Nephron progenitor cell (in vitro differentiated cells): ENCODE data around the gene PROS1.

ENCODE experiments used
- DNase-seq: peaks from one replicate; pipeline ENCODE4 v3.0.0; 2021
- H3K27ac Mint-ChIP-seq: 2 replicates; pipeline ENCODE4 v1.8.0; 2021; ENCODE audit warnings: mild to moderate bottlenecking, moderate library complexity, mixed read lengths
- H3K27me3 Mint-ChIP-seq: 2 replicates; pipeline ENCODE4 v1.8.0; 2021; ENCODE audit warnings: mild to moderate bottlenecking, low read depth, mixed read lengths; ENCODE audit not compliant: poor library complexity
- H3K36me3 Mint-ChIP-seq: 2 replicates; pipeline ENCODE4 v1.8.0; 2021; ENCODE audit warnings: low read depth, mixed read lengths
- H3K4me1 Mint-ChIP-seq: 2 replicates; pipeline ENCODE4 v1.8.0; 2021; ENCODE audit warnings: mixed read lengths
- H3K4me3 Mint-ChIP-seq: 2 replicates; pipeline ENCODE4 v1.8.0; 2021; ENCODE audit warnings: mild to moderate bottlenecking, moderate library complexity, mixed read lengths
- H3K9me3 Mint-ChIP-seq: 2 replicates; pipeline ENCODE4 v1.8.0; 2021; ENCODE audit warnings: mild to moderate bottlenecking, moderate library complexity, mixed read lengths
- TF ChIP-seq, protein P1 (sequence below): fragments of 200-600 bp; sonication (generic); IDR thresholded peaks from 2 replicates; pipeline ENCODE4 v1.5.0; 2021; ENCODE audit warnings: antibody characterized with exemption

The PROS1 gene

DNA sequence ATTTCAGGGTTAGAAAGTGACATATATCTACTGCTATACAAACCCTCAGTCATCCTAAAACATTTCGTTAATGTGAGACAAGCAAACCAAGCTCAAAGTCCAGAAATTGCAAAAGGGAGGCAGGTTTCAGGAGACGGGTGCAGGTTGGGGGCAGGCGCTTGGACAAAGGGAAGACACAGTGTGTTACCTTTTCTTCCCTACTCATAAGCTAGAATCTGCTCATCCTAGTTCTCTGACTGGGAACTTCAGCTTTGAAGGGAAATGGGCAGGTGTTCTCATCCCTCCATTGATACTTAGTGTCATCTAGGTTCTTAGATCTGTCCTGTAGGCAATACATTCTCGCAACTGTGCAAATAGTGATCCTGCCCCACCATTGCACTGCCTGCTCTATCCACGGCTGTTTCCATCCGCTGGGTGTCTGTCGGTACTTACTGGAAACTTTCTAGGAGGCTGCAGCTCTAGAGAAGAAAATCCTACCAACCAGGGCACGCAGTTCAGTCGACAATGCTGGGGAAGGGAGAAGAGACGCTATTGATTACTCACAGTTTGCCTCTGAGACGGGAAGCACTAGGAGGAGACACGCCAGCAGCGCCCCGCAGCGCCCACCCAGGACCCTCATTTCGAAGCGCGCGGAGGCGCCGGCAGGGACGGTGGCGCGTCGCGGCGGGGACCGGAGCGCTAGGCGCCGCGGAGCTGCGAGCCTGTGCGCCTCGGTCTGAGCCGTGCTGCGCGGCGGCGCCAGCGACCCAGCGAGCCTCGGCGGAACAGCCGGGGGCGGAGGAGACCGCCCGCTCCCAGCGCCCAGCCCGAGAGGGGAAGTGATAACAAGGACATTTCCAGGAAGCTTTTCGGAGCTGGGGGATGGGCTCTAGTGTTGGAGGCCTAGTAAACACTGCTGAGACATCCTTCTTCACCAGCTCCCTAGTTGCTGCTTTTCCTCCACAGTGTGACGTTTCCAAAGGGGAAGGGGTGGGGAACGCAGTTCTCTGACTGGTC is at the start of gene PROS1:
Gene PROS1, minus strand, starts transcription at position 766 of the 996 bp plus-strand sequence. Its CDS starts 147 bp downstream, at position 619.
- TF ChIP-seq, protein P1, sequence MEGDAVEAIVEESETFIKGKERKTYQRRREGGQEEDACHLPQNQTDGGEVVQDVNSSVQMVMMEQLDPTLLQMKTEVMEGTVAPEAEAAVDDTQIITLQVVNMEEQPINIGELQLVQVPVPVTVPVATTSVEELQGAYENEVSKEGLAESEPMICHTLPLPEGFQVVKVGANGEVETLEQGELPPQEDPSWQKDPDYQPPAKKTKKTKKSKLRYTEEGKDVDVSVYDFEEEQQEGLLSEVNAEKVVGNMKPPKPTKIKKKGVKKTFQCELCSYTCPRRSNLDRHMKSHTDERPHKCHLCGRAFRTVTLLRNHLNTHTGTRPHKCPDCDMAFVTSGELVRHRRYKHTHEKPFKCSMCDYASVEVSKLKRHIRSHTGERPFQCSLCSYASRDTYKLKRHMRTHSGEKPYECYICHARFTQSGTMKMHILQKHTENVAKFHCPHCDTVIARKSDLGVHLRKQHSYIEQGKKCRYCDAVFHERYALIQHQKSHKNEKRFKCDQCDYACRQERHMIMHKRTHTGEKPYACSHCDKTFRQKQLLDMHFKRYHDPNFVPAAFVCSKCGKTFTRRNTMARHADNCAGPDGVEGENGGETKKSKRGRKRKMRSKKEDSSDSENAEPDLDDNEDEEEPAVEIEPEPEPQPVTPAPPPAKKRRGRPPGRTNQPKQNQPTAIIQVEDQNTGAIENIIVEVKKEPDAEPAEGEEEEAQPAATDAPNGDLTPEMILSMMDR: no peak
- Mint-ChIP-seq H3K27ac (peak within 1 kb of the TSS; percentile 98), H3K4me3 (peak within 1 kb of the TSS; percentile 91), H3K36me3 (peaks cover 4% of the 10 kb centered on the region), H3K4me1 (peaks cover 13% of the 10 kb centered on the region), H3K27me3 (peaks cover 13% of the 10 kb centered on the region), H3K9me3 (no peaks in the 10 kb centered on the region)
- peak; percentile 75 for DNase-seq

DNA sequence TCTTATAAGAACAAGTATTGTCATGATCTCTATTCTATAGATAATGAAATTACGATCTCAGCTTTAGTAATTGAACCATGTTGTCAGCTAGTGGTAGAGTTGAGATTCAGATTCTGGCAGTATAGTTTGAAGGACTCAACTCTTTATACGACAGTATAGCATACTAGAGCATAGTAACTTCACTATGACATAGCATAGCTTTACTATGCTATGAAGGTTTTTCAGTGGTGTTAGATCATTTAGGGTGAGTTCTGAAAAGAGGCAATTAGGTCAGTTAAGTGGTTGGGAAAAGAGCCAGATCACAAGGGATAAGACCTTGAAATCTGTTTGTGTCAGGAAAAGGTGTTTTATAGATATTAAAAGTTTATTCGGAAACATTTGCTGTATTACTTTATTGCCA is 46.6 kb upstream of the PROS1 start:
- no peaks in the 10 kb centered on the region for H3K27me3 Mint-ChIP-seq
- H3K36me3 Mint-ChIP-seq: peaks cover 11% of the 10 kb centered on the region
- H3K27ac Mint-ChIP-seq: no peak overlapping the region
- TF ChIP-seq, protein P1: no peak
- H3K4me3 Mint-ChIP-seq: no peak overlapping the region
- no peak for DNase-seq
- peaks cover 9% of the 10 kb centered on the region for H3K4me1 Mint-ChIP-seq
- no peaks in the 10 kb centered on the region for H3K9me3 Mint-ChIP-seq

DNA sequence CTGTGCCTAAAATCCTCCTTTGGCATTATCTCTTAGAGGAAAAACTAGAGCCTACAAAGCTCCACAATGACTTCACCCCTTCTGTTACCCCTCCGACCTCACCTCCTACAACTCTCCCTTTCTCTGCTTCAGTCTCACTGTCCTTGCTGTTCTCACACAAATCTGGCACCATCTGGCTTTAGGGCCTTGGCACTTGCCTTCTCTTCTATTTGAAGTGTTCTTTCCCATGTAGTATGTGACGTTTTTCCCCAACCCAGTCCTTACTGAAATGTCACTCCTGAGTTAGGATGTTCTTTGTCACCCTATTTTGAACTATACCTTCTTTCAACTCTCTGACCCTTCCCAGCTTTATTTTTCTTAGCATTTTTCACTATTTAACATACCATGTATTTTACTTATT is 46.0 kb upstream of the PROS1 start:
- no peaks in the 10 kb centered on the region for H3K27me3 Mint-ChIP-seq
- no peak for DNase-seq
- H3K9me3 Mint-ChIP-seq: no peaks in the 10 kb centered on the region
- TF ChIP-seq, protein P1: no peak
- peaks cover 9% of the 10 kb centered on the region for H3K4me1 Mint-ChIP-seq
- H3K4me3 Mint-ChIP-seq: no peak overlapping the region
- H3K36me3 Mint-ChIP-seq: peaks cover 17% of the 10 kb centered on the region
- H3K27ac Mint-ChIP-seq: peak overlapping the region; percentile 53

DNA sequence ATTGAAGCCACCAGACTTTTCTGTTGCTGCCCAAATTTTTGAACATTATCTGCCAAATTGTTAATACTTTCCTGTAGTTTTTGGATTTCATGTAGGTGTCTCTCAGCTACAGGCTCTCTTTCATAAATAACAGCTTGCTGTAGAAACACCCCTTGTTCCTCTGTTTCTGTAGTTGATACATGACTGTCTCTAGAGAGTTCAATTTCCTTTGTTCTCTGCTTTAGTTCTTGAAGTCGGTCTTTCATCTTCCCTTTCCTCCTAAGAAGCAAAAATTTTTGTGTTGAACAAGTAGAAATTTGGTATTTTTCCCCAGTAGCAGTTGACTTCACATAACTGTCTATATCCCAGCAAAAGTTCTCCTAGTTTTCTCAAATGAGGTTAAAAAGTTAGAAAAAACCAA is 41.3 kb upstream of the PROS1 start:
- Mint-ChIP-seq H3K4me1 (peaks cover 9% of the 10 kb centered on the region), H3K36me3 (peaks cover 30% of the 10 kb centered on the region), H3K4me3 (no peak overlapping the region), H3K27ac (no peak overlapping the region), H3K9me3 (no peaks in the 10 kb centered on the region), H3K27me3 (no peaks in the 10 kb centered on the region)
- DNase-seq: no peak
- TF ChIP-seq, protein P1: no peak

DNA sequence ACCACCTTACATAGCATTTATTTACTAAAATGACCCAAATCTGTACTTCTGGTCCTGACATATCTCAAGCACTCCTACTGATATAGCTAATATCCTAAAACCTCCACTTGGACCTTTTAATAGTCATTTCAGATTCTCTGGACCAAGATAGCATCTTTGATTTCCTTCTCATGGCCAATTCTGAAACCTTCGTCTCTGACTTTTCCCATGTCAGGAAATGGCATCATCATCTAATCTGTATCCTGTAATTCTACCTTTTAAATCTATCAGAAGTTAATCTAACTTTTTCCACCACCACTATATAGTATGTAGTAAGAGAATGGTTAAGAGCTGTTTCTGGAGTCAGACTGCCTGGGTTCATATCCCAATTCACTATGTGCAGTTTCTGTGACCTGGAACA is 38.5 kb upstream of the PROS1 start:
- no peaks in the 10 kb centered on the region for H3K4me1 Mint-ChIP-seq
- no peak for DNase-seq
- TF ChIP-seq, protein P1: no peak
- no peaks in the 10 kb centered on the region for H3K27me3 Mint-ChIP-seq
- H3K36me3 Mint-ChIP-seq: peaks cover 27% of the 10 kb centered on the region
- H3K9me3 Mint-ChIP-seq: no peaks in the 10 kb centered on the region
- no peak overlapping the region for H3K4me3 Mint-ChIP-seq
- no peak overlapping the region for H3K27ac Mint-ChIP-seq
